HS-5 (cell line): Measurements from ENCODE around the gene CBX2.

Experiments used
- DNase-seq: peaks from one replicate; pipeline ENCODE4 v3.0.0-alpha.2; 2012; ENCODE audit warnings: low read depth

CBX2 gene

GRCh38 chr17:79786930-79787643, 9.1 kb downstream of the CBX2 start:
- no peak for DNase-seq

DNA sequence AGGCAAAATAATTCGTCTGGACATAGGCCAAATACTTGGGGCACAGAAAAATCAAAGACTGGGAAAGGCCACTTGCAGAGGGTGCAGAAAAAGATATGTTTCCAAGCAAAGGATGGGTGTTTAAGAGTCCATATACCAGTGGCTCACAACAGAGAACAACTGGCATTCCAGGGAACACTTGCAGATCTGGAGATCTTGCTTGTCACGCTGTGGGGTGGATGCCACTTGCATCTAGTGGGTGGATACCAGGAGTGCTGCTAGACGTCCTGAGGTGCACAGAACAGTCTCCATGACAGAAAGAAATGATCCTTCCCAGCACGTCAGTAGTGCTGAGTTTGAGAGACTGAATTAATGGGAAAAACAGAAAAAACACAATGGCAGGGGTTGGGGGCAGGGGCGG, 10.5 kb downstream of the CBX2 start:
- DNase-seq = no peak

DNA sequence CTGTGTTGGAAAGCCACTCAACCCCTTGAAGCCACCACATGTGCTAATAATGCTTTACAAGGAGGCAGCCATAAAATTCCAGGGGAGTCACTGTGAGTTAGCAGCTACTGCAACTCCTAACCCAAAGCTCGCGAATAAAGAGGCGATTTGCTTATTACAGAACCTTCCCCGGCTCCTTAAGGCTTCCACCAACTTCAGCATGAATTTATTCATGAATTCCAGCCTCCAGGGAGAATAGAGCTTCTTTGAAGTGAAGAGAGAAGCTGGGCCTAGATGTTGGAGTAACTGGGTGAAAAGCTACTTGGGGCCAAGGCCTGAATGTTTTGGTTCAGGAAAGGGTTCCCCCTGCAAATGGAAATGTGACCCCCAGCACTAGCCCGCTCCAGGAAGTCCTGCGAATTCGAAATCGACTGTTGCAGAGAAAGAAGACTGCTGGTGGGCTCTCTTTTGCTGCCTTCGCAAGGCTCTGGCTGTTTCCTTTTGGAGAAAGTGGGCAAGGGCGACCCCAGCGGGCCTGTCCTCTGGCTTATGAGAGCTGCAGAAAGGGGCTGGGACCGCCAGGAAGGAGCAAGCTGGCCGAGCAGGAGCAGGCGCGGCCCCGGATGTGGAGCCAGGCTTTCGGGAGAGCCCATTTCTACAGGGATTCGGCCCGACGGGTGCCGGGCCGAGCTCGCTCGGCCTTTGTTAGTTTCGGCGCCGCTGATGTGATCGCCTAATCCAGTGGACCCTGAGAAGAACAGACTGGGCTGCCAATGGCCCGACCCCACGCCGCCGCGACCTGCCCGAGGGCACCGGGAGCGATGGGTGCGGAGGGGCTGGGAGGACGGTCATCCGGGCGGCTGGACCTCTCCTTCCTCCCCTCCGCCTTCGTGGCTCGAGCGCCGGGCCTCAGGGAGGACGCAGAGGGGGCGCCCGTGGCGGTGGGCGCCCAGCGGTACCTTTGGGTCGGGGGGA, 11.3 kb downstream of the CBX2 start:
- no peak for DNase-seq

- no peak for DNase-seq
Observed at GRCh38 chr17:79789943-79790804, 12.2 kb downstream of the CBX2 start.

DNA sequence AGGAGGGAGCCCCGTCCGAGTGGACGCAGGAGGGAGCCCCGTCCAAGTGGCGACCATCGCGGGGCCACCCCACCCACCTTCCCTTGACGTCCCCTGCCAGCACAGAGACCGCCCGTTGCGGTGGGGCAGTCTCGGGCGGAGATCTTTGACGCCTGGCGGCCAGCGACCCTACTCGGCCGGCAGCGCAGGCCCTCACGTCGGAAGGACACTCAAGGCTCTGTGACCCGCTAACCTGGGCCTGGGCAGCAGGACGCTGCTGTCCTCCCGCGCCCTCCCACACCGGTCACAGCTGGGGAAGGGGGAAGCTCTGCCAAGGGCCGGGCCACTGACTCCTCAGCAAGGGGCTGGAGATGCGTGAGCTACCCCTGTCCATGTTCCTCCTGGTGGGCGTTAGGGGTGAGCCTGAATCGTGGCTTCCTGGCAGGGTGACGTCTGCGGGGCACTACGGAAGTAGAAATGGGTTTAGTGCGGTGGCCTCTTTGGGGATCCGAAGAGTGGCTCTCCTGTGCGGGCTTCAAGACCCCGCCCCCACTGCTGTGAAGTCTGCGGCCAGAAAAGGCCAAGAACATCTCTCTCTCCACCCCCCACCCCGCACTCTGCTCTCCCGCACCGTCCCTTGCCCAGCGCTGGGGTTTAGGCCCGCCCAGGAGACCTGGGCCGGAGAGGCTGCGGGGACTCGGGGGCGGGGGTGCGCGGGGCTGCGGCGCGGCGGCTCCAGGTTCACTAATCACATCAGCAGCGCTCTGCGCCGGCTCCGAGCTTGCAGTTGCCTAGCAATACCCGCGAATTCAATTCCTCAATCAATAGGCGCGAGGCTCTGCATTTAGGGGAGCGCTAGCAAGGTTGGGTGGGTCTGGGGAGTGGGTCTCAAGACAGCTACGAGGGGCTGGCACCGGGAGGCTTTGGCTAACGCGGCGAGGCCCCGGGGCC, 13.1 kb downstream of the CBX2 start:
- no peak for DNase-seq

GRCh38 chr17:79791735-79792161, 13.8 kb downstream of the CBX2 start:
- DNase-seq = no peak

DNA sequence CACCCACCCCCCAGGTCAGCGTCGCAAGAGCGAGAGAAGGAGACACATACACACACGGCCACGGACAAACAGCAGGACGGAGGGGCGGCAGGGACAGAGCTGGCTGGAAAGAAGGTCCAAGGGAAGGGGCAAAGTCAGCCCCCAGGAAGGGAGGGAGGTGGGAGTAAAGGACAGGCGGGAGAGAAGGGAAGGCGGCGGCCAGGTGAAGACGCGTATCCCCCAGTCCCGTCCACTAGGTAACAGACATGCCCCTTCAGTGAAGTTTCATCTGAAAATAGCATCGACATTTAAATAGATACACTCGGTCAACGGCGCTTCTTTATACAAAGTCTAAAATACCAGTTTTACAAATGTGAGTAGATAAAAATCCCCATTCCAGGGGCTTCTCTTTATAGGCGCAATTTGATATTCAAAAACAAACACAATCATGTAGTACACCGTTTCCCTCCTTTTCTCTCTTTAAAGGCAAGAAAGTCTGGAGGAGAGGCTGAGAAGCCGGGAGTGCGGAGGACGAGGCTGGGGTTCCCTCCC, 14.5 kb downstream of the CBX2 start:
- DNase-seq = no peak

DNA sequence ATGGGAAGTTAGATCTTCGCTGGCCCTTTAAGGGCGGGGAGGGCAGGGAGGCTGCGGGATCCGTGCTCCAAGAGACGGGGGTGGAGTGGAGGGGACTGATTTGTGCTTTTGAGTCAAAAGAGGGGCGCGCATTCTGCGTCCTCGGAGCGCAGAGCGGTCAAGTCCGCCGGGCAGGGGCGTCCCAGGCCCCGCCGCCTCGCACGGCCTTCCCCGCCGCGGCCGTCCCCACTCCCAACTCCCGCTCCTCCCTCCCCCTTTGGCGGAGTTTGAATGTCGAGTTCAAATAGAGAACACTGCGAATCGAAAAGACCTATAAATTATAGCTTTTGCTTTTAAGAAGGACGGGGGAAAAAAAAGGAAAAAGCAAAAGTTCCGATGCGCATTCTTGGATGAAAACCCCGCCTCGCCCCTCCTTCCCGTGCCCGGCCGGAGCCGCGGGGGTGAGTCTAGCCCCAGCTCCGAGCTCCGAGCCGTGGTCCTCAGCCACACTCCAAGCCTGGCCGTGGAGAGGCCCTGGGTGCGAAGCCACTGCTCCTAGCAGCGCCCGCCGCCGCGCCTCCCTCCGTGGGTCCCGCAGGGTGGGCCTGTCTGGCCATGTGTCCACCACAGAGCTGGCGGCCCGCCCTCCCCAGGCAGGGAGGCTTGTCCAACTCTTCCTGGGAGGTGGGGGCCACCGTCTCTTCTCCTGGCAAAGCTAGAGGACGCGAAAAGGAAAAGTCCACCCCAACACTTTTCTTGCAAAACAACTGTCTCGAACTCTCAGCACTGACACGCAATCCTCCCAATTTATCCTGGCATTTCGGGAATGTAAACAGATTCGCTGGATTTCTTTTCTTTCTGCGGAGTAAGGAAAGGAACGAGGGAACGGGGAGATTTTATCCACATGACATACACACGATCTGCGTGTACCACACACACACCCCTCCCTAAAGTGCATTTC, 15.3 kb downstream of the CBX2 start:
- DNase-seq = peak; percentile 49

- no peak for DNase-seq
Observed at GRCh38 chr17:79793924-79794304, 16.0 kb downstream of the CBX2 start.

DNA sequence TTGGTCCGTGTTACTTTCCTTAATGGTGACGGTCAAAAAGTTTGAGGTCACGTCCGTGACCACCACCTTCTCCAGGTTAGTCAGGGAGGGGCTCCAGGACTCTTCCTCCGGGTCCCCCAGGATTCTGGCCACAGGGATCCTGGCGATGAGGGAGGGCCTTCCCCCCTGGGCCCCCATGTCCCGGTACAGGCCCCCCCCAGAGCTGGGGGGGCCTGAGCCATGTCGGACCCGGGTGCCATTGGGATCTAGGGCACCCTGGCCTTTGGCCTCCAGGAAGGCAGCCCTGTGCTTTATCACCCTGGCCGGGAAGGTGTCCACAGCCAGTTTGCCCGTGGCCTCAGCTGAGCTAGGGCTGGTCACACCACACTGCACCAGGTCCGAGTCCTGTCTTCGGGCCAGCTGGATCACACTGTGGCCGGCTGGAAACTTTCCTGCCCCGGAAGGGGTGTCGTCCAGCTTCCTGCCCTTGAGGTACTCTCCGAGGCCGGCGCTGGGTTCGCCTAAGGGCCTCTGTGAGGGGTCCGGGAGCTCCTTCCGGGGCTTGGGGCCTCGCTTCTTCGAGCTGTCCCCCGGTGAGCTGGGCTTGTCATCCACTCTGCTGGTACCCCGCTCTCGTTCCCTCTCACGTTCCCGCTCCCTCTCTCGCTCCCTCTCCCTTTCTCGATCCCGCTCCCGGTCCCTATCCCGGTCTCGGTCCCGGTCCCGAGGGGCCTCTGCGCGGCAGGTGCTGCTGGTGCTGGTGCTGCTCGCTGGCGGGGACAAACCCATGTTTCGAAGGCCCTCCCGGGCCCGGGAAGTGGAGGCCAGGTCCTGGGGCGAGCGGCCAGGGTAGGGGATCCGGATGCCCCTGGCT, 16.9 kb downstream of the CBX2 start:
- no peak for DNase-seq

- no peak for DNase-seq
Observed at GRCh38 chr17:79795795-79796443, 18.0 kb downstream of the CBX2 start.

DNA sequence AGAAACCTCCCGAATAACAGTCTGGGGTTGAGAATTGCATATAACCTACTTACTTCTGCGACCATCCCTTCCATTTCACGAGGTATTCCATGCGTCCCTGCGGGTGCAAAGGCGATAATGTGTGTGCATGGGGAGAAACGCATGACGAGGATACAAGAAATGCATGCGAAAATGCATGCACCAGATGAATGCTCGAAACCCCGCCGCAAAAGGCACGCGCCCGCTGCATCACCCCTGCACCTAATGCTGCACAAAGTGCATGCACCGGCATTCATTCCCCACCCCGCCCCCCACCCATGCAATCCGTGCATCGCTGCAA, 18.5 kb downstream of the CBX2 start:
- no peak for DNase-seq

DNA sequence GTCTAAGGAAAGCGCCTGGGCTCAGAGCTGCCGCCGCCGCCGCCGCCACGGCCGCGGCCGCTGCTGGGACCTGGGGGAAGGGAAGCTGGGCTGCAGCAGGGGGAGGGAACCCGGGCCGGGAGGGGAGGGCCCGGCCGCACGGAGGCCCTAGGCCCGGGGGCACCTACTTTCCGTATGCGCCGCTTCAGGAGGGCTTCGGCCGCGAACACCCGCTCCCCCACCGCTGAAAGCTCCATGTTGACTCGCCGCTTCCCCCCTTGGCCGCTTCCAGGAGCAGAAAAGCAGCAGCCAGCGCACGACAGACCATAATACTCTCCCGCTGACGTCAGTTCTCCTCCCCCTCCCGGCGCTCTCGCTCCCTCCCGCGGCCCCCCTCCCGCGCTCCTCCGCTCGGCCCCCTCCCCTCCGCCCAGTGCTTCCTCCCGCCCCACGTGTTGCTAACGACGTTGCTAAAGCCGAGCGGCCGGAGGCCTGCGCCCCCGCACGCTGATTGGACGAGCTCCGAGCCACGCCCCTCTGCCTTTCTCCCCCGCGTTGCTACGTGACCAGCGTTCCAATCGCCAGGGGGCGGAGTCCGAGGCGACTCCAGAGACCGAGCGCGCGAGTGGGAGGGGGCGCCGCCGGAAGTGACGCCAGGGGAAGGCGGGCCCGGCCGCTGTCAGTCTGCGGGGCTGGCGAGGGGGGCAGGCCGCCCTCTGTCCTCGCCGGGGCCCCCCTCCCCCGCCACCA, 19.0 kb downstream of the CBX2 start, which contains the start of gene CBX8:
Gene CBX8, minus strand, starts transcription at position 315 of the 729 bp plus-strand sequence. Its CDS starts 79 bp downstream, at position 236.
- peak; percentile 97 for DNase-seq

- DNase-seq = no peak
Observed at GRCh38 chr17:79797492-79798298, 19.7 kb downstream of the CBX2 start.

GRCh38 chr17:79798299-79799173, 20.6 kb downstream of the CBX2 start:
- DNase-seq = no peak

DNA sequence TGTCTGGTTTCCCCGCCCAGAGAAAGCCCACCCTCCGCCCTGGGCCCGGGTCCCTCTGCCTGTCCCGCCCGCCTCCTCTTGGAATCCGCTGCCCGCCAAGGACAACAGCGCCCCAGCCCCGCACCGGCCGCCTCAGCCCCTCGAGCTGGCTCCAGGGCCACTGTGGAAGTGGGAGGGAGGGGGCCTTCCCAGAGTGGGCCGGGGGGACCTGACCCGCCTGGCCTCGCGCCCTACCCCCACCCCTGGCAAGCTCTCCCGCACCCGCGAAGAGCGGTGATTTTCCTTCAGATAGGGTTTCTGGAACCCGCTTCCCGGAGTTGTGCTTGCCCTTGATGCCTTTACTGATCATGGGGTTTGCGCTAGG, 21.2 kb downstream of the CBX2 start:
- DNase-seq = no peak
